HepG2 (cell line): ENCODE data around the gene DDAH1. TPM values are rescaled to one million over a fixed set of nuclear protein-coding genes. Genes with fewer than 3 reads are reported as not detected.

Experiments used
- ARHGAP35 ChIP-seq: sonication (generic); formaldehyde crosslinking; IDR thresholded peaks from 2 replicates; pipeline ENCODE4 v1.9.0; 2022; ENCODE audit warnings: mild to moderate bottlenecking, inconsistent platforms, moderate library complexity, missing genetic modification reagents, borderline replicate concordance
- DPF2 ChIP-seq: sonication (generic); formaldehyde crosslinking; IDR thresholded peaks from 2 replicates; pipeline ENCODE4 v1.4.0; 2020; ENCODE audit warnings: mild to moderate bottlenecking, low read depth, missing genetic modification reagents, borderline replicate concordance
- MAFG ChIP-seq: sonication (generic); formaldehyde crosslinking; IDR thresholded peaks from 2 replicates; pipeline ENCODE4 v1.5.1; 2020; ENCODE audit warnings: mild to moderate bottlenecking, missing genetic modification reagents
- RAD21 ChIP-seq: fragments of 450-650 bp; formaldehyde crosslinking; IDR thresholded peaks from 2 replicates; pipeline ENCODE4 v1.5.0; 2020; ENCODE audit warnings: mild to moderate bottlenecking
- RELA ChIP-seq: sonication (generic); formaldehyde crosslinking; IDR thresholded peaks from 2 replicates; pipeline ENCODE4 v1.4.0; 2020; ENCODE audit warnings: missing genetic modification reagents
- SMAD3 ChIP-seq: sonication (generic); formaldehyde crosslinking; IDR thresholded peaks from 2 replicates; pipeline ENCODE4 v1.4.0; 2020; ENCODE audit warnings: missing genetic modification reagents
- YEATS4 ChIP-seq: sonication (generic); formaldehyde crosslinking; IDR thresholded peaks from 2 replicates; pipeline ENCODE4 v1.4.0; 2020; ENCODE audit warnings: missing genetic modification reagents, borderline replicate concordance
- ZBTB20 ChIP-seq: sonication (generic); formaldehyde crosslinking; IDR thresholded peaks from 2 replicates; pipeline ENCODE4 v1.8.1; 2023; ENCODE audit warnings: missing genetic modification reagents, low read depth, mild to moderate bottlenecking, borderline replicate concordance
- ZNF256 ChIP-seq: sonication (generic); formaldehyde crosslinking; conservative IDR thresholded peaks from 2 replicates; pipeline ENCODE4 v1.4.0; 2020; ENCODE audit warnings: missing genetic modification reagents
- ZNF263 ChIP-seq: sonication (generic); formaldehyde crosslinking; IDR thresholded peaks from 2 replicates; pipeline ENCODE4 v1.4.0; 2020; ENCODE audit warnings: missing genetic modification reagents
- ZNF570 ChIP-seq: sonication (generic); formaldehyde crosslinking; IDR thresholded peaks from 2 replicates; pipeline ENCODE4 v1.4.0; 2020; ENCODE audit warnings: mild to moderate bottlenecking, missing genetic modification reagents, borderline replicate concordance
- ZNF746 ChIP-seq: sonication (generic); formaldehyde crosslinking; IDR thresholded peaks from 2 replicates; pipeline ENCODE4 v1.8.0; 2022; ENCODE audit warnings: mild to moderate bottlenecking, missing genetic modification reagents
- ZNF768 ChIP-seq: sonication (generic); formaldehyde crosslinking; IDR thresholded peaks from 2 replicates; pipeline ENCODE4 v1.4.0; 2020; ENCODE audit warnings: missing genetic modification reagents
- ZNF781 ChIP-seq: sonication (generic); formaldehyde crosslinking; IDR thresholded peaks from 2 replicates; pipeline ENCODE4 v1.5.1; 2020; ENCODE audit warnings: borderline replicate concordance, mild to moderate bottlenecking, missing genetic modification reagents; ENCODE audit errors: not compliant biosample characterization
- polyA plus RNA-seq, 8 experiments: library from polyadenylated mRNA; depleted of rRNA in 3 of 8; stranded (reverse) in 7 of 8; unstranded in 1 of 8; fragments of >200 nt; fragmentation: Illumina TruSeq in 4 of 8; extraction: Trizol in 4 of 8; gene quantifications; 2 replicates each; pipeline versions ENCODE4 v1.2.1 to v1.2.3, GENCODE V29; 2011 to 2016; ENCODE audit warnings: low read depth in 4 of 8, missing spikeins in 1 of 8, mixed read lengths in 1 of 8; ENCODE audit not compliant: insufficient read depth in 1 of 8
- total RNA-seq, 5 experiments: library from RNA; depleted of rRNA; stranded (reverse); fragments of >200 nt; fragmentation: Illumina TruSeq; extraction: Trizol; gene quantifications; 2 replicates each; pipeline ENCODE4 v1.2.3, GENCODE V29; 2016; ENCODE audit warnings: low read depth in 1 of 5
- TF ChIP-seq, protein P1 (sequence below): IDR thresholded peaks from 2 replicates; pipeline ENCODE4 v1.4.0; 2020; ENCODE audit warnings: mild to moderate bottlenecking, missing genetic modification reagents
- TF ChIP-seq, protein P2 (sequence below): sonication (generic); formaldehyde crosslinking; IDR thresholded peaks from 2 replicates; pipeline ENCODE4 v1.4.0; 2020; ENCODE audit warnings: missing genetic modification reagents
- TF ChIP-seq, protein P3 (sequence below): sonication (generic); formaldehyde crosslinking; IDR thresholded peaks from 2 replicates; pipeline ENCODE4 v1.4.0; 2020; ENCODE audit warnings: mild to moderate bottlenecking, missing genetic modification reagents
- TF ChIP-seq, protein P4 (sequence below): sonication (generic); formaldehyde crosslinking; IDR thresholded peaks from 2 replicates; pipeline ENCODE4 v1.5.1; 2020; ENCODE audit warnings: missing genetic modification reagents, mild to moderate bottlenecking, borderline replicate concordance
- TF ChIP-seq, protein P5 (sequence below): IDR thresholded peaks from 2 replicates; pipeline ENCODE4 v1.6.1; 2016; ENCODE audit warnings: missing genetic modification reagents, missing compliant biosample characterization

DDAH1 gene
- total and polyA plus RNA-seq, 2 of the 13 experiments (the other 11 are each of a cell fraction or from before 2014, with no cell fraction given): 39.7 to 64.4 TPM

DNA sequence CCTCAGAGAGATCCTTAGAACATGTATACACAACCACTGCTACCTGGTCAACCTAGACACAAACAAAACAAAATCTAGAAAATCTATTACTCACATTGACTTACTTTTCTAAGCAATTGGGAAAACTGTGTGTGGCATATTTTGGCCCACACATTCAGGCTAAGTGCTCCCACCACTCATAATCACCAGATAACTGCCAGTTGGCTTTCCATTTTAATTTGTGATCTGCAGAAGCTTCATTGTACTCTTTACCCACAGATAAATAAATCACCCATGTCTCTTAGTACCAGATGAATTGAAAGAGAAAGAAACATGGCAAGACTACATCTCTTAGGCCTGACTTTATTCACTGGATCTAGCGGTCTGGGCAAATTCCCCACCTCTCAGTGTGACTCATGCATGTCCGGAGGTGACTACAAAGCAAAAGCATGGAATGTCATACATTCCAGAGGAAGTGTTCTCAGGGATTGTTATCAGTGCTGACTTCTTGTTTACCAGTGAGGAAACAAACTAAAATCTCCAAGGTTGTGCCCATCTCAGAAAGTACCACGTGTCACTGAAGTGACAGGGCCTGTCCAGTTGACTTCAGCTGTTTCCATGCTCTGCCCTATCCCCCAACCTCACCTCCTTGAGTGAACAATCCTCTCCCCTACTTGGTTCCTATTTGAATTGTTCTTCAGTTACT lies 136.1 kb downstream of the DDAH1 start (continued):
- TF ChIP-seq, protein P1, sequence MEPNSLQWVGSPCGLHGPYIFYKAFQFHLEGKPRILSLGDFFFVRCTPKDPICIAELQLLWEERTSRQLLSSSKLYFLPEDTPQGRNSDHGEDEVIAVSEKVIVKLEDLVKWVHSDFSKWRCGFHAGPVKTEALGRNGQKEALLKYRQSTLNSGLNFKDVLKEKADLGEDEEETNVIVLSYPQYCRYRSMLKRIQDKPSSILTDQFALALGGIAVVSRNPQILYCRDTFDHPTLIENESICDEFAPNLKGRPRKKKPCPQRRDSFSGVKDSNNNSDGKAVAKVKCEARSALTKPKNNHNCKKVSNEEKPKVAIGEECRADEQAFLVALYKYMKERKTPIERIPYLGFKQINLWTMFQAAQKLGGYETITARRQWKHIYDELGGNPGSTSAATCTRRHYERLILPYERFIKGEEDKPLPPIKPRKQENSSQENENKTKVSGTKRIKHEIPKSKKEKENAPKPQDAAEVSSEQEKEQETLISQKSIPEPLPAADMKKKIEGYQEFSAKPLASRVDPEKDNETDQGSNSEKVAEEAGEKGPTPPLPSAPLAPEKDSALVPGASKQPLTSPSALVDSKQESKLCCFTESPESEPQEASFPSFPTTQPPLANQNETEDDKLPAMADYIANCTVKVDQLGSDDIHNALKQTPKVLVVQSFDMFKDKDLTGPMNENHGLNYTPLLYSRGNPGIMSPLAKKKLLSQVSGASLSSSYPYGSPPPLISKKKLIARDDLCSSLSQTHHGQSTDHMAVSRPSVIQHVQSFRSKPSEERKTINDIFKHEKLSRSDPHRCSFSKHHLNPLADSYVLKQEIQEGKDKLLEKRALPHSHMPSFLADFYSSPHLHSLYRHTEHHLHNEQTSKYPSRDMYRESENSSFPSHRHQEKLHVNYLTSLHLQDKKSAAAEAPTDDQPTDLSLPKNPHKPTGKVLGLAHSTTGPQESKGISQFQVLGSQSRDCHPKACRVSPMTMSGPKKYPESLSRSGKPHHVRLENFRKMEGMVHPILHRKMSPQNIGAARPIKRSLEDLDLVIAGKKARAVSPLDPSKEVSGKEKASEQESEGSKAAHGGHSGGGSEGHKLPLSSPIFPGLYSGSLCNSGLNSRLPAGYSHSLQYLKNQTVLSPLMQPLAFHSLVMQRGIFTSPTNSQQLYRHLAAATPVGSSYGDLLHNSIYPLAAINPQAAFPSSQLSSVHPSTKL (CRISPR knock-in tag): peak; percentile 99
- TF ChIP-seq, protein P2, sequence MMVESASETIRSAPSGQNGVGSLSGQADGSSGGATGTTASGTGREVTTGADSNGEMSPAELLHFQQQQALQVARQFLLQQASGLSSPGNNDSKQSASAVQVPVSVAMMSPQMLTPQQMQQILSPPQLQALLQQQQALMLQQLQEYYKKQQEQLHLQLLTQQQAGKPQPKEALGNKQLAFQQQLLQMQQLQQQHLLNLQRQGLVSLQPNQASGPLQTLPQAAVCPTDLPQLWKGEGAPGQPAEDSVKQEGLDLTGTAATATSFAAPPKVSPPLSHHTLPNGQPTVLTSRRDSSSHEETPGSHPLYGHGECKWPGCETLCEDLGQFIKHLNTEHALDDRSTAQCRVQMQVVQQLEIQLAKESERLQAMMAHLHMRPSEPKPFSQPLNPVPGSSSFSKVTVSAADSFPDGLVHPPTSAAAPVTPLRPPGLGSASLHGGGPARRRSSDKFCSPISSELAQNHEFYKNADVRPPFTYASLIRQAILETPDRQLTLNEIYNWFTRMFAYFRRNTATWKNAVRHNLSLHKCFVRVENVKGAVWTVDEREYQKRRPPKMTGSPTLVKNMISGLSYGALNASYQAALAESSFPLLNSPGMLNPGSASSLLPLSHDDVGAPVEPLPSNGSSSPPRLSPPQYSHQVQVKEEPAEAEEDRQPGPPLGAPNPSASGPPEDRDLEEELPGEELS (CRISPR knock-in tag): peak; percentile 98
- TF ChIP-seq, protein P3, sequence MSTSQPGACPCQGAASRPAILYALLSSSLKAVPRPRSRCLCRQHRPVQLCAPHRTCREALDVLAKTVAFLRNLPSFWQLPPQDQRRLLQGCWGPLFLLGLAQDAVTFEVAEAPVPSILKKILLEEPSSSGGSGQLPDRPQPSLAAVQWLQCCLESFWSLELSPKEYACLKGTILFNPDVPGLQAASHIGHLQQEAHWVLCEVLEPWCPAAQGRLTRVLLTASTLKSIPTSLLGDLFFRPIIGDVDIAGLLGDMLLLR (CRISPR knock-in tag): no peak; the same call in 1 of the 2 replicates
- TF ChIP-seq, protein P4, sequence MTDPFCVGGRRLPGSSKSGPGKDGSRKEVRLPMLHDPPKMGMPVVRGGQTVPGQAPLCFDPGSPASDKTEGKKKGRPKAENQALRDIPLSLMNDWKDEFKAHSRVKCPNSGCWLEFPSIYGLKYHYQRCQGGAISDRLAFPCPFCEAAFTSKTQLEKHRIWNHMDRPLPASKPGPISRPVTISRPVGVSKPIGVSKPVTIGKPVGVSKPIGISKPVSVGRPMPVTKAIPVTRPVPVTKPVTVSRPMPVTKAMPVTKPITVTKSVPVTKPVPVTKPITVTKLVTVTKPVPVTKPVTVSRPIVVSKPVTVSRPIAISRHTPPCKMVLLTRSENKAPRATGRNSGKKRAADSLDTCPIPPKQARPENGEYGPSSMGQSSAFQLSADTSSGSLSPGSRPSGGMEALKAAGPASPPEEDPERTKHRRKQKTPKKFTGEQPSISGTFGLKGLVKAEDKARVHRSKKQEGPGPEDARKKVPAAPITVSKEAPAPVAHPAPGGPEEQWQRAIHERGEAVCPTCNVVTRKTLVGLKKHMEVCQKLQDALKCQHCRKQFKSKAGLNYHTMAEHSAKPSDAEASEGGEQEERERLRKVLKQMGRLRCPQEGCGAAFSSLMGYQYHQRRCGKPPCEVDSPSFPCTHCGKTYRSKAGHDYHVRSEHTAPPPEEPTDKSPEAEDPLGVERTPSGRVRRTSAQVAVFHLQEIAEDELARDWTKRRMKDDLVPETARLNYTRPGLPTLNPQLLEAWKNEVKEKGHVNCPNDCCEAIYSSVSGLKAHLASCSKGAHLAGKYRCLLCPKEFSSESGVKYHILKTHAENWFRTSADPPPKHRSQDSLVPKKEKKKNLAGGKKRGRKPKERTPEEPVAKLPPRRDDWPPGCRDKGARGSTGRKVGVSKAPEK: no peak
- TF ChIP-seq ZNF768 (CRISPR knock-in tag) (no peak), RELA (CRISPR knock-in tag) (0 out of 2 replicates have a peak, but pooled peaks have one; percentile 35), ZNF256 (CRISPR knock-in tag) (no peak), ZNF263 (CRISPR knock-in tag) (no peak), MAFG (no peak), ZNF570 (CRISPR knock-in tag) (no peak), RAD21 (CRISPR knock-in tag) (no peak), DPF2 (peak; percentile 88), YEATS4 (CRISPR knock-in tag) (peak; percentile 51; the same call in 1 of the 2 replicates), ZNF781 (CRISPR knock-in tag) (no peak), ZNF746 (no peak), SMAD3 (CRISPR knock-in tag) (peak; percentile 94), ARHGAP35 (no peak), ZBTB20 (CRISPR knock-in tag) (peak; percentile 87; the same call in 1 of the 2 replicates)
- TF ChIP-seq, protein P5, sequence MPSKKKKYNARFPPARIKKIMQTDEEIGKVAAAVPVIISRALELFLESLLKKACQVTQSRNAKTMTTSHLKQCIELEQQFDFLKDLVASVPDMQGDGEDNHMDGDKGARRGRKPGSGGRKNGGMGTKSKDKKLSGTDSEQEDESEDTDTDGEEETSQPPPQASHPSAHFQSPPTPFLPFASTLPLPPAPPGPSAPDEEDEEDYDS (CRISPR knock-in tag): peak; percentile 76
